A673 (cell line): Measurements from ENCODE around the gene GRB14.

Experiments used
- EZH2 ChIP-seq: fragments of 200-600 bp; sonication (generic); IDR thresholded peaks from 2 replicates; pipeline ENCODE4 v1.6.1; 2017; ENCODE audit warnings: borderline replicate concordance, low read depth, mild to moderate bottlenecking, mixed read lengths, antibody characterized with exemption, low read length; ENCODE audit not compliant: poor library complexity, severe bottlenecking
- TF ChIP-seq, protein P1 (sequence below): fragments of 300-800, 200-600 bp; sonication (generic); conservative IDR thresholded peaks from 2 replicates; pipeline ENCODE4 v1.5.1; 2017; ENCODE audit warnings: low read depth, mild to moderate bottlenecking, antibody characterized with exemption, low read length, moderate library complexity, mixed read lengths

GRCh38 chr2:164560181-164560792, 61.0 kb downstream of the GRB14 start:
- TF ChIP-seq, protein P1, sequence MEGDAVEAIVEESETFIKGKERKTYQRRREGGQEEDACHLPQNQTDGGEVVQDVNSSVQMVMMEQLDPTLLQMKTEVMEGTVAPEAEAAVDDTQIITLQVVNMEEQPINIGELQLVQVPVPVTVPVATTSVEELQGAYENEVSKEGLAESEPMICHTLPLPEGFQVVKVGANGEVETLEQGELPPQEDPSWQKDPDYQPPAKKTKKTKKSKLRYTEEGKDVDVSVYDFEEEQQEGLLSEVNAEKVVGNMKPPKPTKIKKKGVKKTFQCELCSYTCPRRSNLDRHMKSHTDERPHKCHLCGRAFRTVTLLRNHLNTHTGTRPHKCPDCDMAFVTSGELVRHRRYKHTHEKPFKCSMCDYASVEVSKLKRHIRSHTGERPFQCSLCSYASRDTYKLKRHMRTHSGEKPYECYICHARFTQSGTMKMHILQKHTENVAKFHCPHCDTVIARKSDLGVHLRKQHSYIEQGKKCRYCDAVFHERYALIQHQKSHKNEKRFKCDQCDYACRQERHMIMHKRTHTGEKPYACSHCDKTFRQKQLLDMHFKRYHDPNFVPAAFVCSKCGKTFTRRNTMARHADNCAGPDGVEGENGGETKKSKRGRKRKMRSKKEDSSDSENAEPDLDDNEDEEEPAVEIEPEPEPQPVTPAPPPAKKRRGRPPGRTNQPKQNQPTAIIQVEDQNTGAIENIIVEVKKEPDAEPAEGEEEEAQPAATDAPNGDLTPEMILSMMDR, result peak; percentile 89
- no peak for TF ChIP-seq EZH2
